GM23248 (cell line): ENCODE data around the gene TOX2. TPM values are rescaled to one million over a fixed set of nuclear protein-coding genes. Genes with fewer than 3 reads are reported as not detected.

ENCODE experiments used
- DNase-seq: peaks from one replicate; pipeline ENCODE4 v3.0.0-alpha.2; 2015
- H2AFZ ChIP-seq: fragments of 200-600 bp; sonication (generic); 2 replicates; pipeline ENCODE4 v1.6.1; 2016; ENCODE audit warnings: antibody characterized with exemption
- H3F3A ChIP-seq: fragments of 200-600 bp; sonication (generic); 2 replicates; pipeline ENCODE4 v1.6.1; 2016; ENCODE audit warnings: mild to moderate bottlenecking, antibody characterized with exemption, mixed run types; ENCODE audit not compliant: insufficient read depth
- H3K27ac ChIP-seq: fragments of 200-600 bp; sonication (generic); 2 replicates; pipeline ENCODE4 v1.5.1; 2016; ENCODE audit warnings: mild to moderate bottlenecking
- H3K27me3 ChIP-seq: fragments of 200-600 bp; sonication (generic); replicated peaks from 2 replicates; pipeline ENCODE4 v1.6.1; 2016; ENCODE audit warnings: mild to moderate bottlenecking; ENCODE audit not compliant: insufficient read depth
- H3K36me3 ChIP-seq: fragments of 200-600 bp; sonication (generic); 2 replicates; pipeline ENCODE4 v1.6.1; 2016; ENCODE audit warnings: low read depth, mild to moderate bottlenecking
- H3K4me1 ChIP-seq: fragments of 200-600 bp; sonication (generic); 2 replicates; pipeline ENCODE4 v1.6.1; 2016; ENCODE audit warnings: mild to moderate bottlenecking; ENCODE audit not compliant: insufficient read depth
- H3K4me2 ChIP-seq: fragments of 200-600 bp; sonication (generic); one replicate; pipeline ENCODE4 v1.6.1; 2016; ENCODE audit warnings: mild to moderate bottlenecking; ENCODE audit not compliant: unreplicated experiment
- H3K4me3 ChIP-seq: fragments of 200-600 bp; sonication (generic); 2 replicates; pipeline ENCODE4 v1.5.1; 2016; ENCODE audit warnings: mild to moderate bottlenecking
- H3K79me2 ChIP-seq: fragments of 200-600 bp; sonication (generic); 2 replicates; pipeline ENCODE4 v1.6.1; 2016; ENCODE audit warnings: mild to moderate bottlenecking; ENCODE audit not compliant: insufficient read depth
- H3K9ac ChIP-seq: fragments of 200-600 bp; sonication (generic); 2 replicates; pipeline ENCODE4 v1.6.1; 2016; ENCODE audit warnings: mild to moderate bottlenecking
- H3K9me2 ChIP-seq: fragments of 200-600 bp; sonication (generic); 2 replicates; pipeline ENCODE4 v1.6.1; 2016; ENCODE audit warnings: mixed run types, mild to moderate bottlenecking, moderate library complexity; ENCODE audit not compliant: insufficient read depth
- H3K9me3 ChIP-seq: fragments of 200-600 bp; sonication (generic); one replicate; pipeline ENCODE4 v1.6.1; 2017; ENCODE audit warnings: low read depth
- H4K20me1 ChIP-seq: fragments of 200-600 bp; sonication (generic); 2 replicates; pipeline ENCODE4 v1.6.0; 2016; ENCODE audit not compliant: insufficient read depth
- EZH2 ChIP-seq: fragments of 200-600 bp; sonication (generic); IDR thresholded peaks from 2 replicates; pipeline ENCODE4 v1.6.1; 2018; ENCODE audit warnings: antibody characterized with exemption, mild to moderate bottlenecking; ENCODE audit not compliant: insufficient read depth, poor library complexity, severe bottlenecking
- EZH2phosphoT487 ChIP-seq: fragments of 200-600 bp; sonication (generic); IDR thresholded peaks from 2 replicates; pipeline ENCODE4 v1.6.1; 2018; ENCODE audit warnings: antibody characterized with exemption, moderate library complexity, mild to moderate bottlenecking, low read depth; ENCODE audit not compliant: insufficient read depth
- WGBS, 2 experiments: methylation state at CpG; one replicate each; pipeline ENCODE4 v1.1.6; 2015 to 2017; ENCODE audit warnings: low lambda C conversion rate in 2 of 2, low coverage in 1 of 2; ENCODE audit errors: missing lambda C conversion rate in 2 of 2; 5-methylcytosine and 5-hydroxymethylcytosine counted together
- in situ Hi-C: fragments of 300-500 bp; cut with MboI; formaldehyde crosslinking; loops from 2 replicates; pipeline ENCODE4 v1.15.0; 2020
- polyA plus RNA-seq: library from polyadenylated mRNA; unstranded; fragments of >200 nt; fragmentation: Nextera tagmentation; extraction: Ambion mirVana; gene quantifications from 2 replicates; pipeline ENCODE4 v1.2.1, GENCODE V29; 2016
- total RNA-seq: library from RNA; depleted of rRNA; stranded (reverse); fragments of >200 nt; shearing (Covaris generic); gene quantifications from 2 replicates; pipeline ENCODE4 v1.2.3, GENCODE V29; 2014

TOX2 gene
- total and polyA plus RNA-seq, 2 experiments from 2014 or later = 0.97 to 15.9 TPM

DNA sequence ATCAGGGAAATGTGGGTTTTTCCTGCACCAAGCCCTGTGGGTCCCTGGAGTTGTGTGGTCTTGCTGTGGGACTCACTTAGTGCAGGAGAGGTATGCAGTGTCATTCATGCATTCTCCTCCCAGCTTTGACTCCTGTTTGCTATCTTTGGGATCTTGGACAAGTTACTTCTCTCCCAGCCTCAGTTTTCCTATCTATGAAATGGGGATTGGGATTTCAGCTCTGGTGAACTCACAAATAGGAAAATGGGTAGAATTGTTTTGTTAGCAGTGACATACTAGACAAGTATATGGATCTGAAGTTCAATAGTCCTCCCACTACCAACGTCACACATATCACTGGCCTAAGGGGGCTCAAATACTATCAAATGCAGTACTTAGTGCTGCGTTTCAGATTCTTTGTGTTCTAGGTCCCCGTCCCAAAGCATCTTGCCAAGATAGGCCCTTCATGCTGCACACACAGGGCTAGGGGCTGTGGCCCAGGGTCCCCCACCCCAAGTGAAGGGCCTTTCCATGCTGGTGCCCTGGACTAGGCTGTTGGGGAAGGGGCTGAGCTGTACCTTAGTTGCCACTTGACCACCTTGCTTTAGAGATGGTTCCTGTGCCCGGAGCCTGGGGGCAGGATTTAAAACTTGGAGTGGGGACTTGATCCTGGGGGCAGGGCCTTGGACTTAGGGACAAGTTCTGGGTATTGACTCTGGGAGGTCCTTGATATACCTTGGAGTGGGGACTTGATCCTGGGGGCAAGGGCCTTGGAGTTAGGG, 98.0 kb downstream of the TOX2 start:
- no peak for DNase-seq
- H3K27me3 ChIP-seq = no peaks in the 10 kb centered on the region; the same call in 1 of the 2 replicates
- no peaks in the 10 kb centered on the region for H3K9me3 ChIP-seq
- no peaks in the 10 kb centered on the region for H3F3A ChIP-seq
- no peaks in the 10 kb centered on the region for H3K36me3 ChIP-seq
- no peak overlapping the region for H3K9ac ChIP-seq
- H3K4me1 ChIP-seq = no peaks in the 10 kb centered on the region
- no peak overlapping the region for H3K4me2 ChIP-seq
- no peaks in the 10 kb centered on the region for H4K20me1 ChIP-seq
- H3K4me3 ChIP-seq = no peak overlapping the region
- no peaks in the 10 kb centered on the region for H3K79me2 ChIP-seq
- H3K27ac ChIP-seq = no peak overlapping the region
- H2AFZ ChIP-seq = no peak overlapping the region
- no peak for TF ChIP-seq EZH2
- WGBS, 2 experiments = 76 to 77% methylated on average over 4 of the region's 4 CpGs
- in situ Hi-C loops = no loop called here
- H3K9me2 ChIP-seq = no peaks in the 10 kb centered on the region

DNA sequence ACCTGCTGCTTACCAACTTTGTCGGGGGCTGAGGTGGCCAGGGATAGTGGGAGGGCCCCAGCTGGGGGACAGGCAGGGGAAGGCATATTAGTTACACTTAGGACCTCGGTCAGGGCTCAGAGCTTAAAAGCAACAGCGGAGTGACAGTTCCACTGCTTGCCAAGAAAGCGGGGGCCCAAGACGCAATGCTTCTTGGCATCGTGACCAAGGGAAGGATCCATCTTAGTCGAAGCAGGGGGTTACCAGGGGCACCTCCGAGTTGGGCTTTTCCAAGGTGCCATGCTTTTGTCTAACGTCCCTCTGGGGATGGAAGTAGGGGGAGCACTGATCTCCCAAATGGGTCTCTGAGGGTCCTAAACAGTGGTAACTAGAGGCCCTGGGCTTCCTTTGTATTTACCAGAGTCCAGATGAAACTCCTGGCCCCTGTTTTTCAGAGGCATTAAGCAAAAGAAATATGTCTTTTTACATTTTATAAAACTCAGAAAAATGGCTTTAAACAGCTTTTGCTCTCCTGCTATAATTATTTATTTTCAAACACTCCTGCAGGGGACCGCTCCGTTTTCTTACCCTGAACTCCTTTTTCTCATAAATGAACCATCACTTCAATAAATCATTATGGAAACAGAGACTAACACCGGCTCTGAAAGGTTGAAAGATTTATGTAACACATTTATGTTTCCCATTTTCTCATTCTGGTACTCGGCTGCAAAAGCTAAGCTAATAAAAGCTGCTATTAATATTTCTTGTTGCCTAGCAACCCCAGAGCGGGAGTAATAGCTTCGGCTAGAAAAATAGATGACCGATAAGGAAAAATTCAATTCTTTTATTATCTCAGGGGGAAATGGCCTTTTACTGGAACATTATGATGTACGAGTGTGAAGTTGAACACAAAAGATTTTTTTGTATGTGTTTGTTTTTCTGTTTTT, 100.4 kb downstream of the TOX2 start:
- Histone ChIP-seq H2AFZ (no peak overlapping the region), H3K9ac (no peak overlapping the region), H3K4me3 (no peak overlapping the region), H3F3A (peaks cover 19% of the 10 kb centered on the region; the same call in 1 of the 2 replicates), H3K4me1 (peaks cover 11% of the 10 kb centered on the region), H3K79me2 (no peaks in the 10 kb centered on the region), H3K9me3 (no peaks in the 10 kb centered on the region), H3K27me3 (no peaks in the 10 kb centered on the region; the same call in 1 of the 2 replicates), H3K4me2 (no peak overlapping the region), H3K27ac (no peak overlapping the region), H3K36me3 (no peaks in the 10 kb centered on the region), H3K9me2 (no peaks in the 10 kb centered on the region), H4K20me1 (no peaks in the 10 kb centered on the region)
- TF ChIP-seq EZH2phosphoT487 = no peak
- no peak for TF ChIP-seq EZH2
- in situ Hi-C loops = no loop called here
- DNase-seq = no peak
- 40 to 43% methylated on average over 17 of the region's 17 CpGs for WGBS, 2 experiments

DNA sequence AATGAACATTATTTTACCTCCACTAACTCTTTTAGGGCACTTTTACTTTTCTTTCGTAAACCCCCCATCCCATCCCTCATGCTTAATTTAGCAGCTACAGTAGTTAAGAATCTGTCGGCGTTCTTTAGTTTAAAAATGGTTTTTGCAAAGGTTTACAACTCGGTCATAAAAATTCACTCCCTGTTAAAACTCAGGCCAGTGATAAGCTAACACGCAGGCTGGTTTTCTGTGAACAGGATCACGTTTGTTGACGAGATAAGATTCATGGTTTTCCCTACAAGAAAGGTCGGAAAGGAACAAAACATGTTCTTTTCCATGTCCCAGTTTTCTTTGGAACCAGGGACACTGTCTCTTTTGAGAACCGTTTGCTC, 101.1 kb downstream of the TOX2 start:
- Histone ChIP-seq H3K9me3 (no peaks in the 10 kb centered on the region), H3K4me3 (no peak overlapping the region), H4K20me1 (no peaks in the 10 kb centered on the region), H3K9me2 (no peaks in the 10 kb centered on the region), H3K4me2 (no peak overlapping the region), H3K9ac (no peak overlapping the region), H3F3A (peaks cover 19% of the 10 kb centered on the region; the same call in 1 of the 2 replicates), H3K36me3 (no peaks in the 10 kb centered on the region), H2AFZ (no peak overlapping the region), H3K4me1 (peaks cover 11% of the 10 kb centered on the region), H3K79me2 (no peaks in the 10 kb centered on the region), H3K27ac (no peak overlapping the region), H3K27me3 (no peaks in the 10 kb centered on the region; the same call in 1 of the 2 replicates)
- 79 to 82% methylated on average over 9 of the region's 9 CpGs for WGBS, 2 experiments
- in situ Hi-C loops = no loop called here
- DNase-seq = no peak
- TF ChIP-seq EZH2 = no peak
- TF ChIP-seq EZH2phosphoT487 = no peak

DNA sequence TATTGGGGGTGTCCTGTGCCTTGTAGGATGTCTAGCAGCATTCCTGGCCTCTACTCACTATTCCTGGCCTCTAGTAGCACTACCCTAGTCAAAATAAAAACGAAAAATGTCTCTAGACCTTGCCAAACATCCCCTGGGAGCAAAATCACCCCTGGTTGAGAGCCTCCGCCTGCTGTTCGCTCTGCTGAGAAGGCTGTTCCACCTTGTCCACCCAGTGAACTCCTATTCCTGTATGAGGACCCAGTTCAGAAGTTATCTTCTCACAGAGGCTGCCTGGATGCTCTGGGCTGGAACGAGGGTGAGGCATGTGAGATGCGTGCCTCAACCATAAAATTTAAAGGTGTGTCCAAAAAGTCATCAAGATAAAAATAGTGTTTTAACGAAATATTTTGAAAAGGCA, 101.9 kb downstream of the TOX2 start:
- TF ChIP-seq EZH2 (no peak), EZH2phosphoT487 (no peak)
- Histone ChIP-seq H3K4me2 (no peak overlapping the region), H3K9me3 (no peaks in the 10 kb centered on the region), H4K20me1 (no peaks in the 10 kb centered on the region), H3K9me2 (no peaks in the 10 kb centered on the region), H3F3A (peaks cover 19% of the 10 kb centered on the region; the same call in 1 of the 2 replicates), H2AFZ (no peak overlapping the region), H3K4me1 (peaks cover 11% of the 10 kb centered on the region), H3K27me3 (no peaks in the 10 kb centered on the region; the same call in 1 of the 2 replicates), H3K79me2 (no peaks in the 10 kb centered on the region), H3K36me3 (no peaks in the 10 kb centered on the region), H3K27ac (no peak overlapping the region), H3K9ac (no peak overlapping the region), H3K4me3 (no peak overlapping the region)
- no peak for DNase-seq
- WGBS, 2 experiments = 90 to 95% methylated on average over 6 of the region's 6 CpGs
- in situ Hi-C loops = no loop called here
